NCI-H345 (cell line): ENCODE results near the gene BOLA2B.
"Not testable (repeated sequence)": the region's sequence is repeated elsewhere in the genome, so short reads cannot be mapped to it uniquely, and the experiment has no call there.

Experiments
- DNase-seq: peaks from one replicate; lab custom pipeline; 2025; lab: John Stamatoyannopoulos, UW

Gene BOLA2B

DNA sequence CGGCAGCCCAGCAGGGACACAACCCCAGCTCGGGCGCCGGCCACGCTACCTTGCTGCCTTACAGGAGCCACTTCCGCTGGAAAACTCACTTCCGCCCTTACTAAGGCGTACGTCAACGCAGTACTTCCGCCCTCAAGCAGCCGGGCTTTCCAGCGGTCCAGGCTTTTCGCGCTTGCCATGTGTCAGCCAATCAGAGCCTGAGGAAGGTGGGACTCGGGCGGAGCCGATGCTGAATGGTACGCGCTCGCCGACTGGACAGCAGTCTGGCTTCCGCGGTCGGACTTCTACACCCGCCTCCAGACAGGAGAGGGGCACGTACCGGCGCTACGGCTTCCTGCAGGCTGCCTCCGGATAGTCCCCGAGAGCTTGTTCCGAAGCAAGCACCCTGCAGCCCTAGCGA, at the start of gene BOLA2B, which contains the start of gene SLX1A:
BOLA2B (minus strand) TSS at position 52 of the 400 bp plus-strand sequence. CDS start 71 bp downstream, outside the sequence.
SLX1A (plus strand) TSS at position 261 of the 400 bp plus-strand sequence. CDS start 210 bp downstream, outside the sequence.
- not testable (repeated sequence) for DNase-seq

DNA sequence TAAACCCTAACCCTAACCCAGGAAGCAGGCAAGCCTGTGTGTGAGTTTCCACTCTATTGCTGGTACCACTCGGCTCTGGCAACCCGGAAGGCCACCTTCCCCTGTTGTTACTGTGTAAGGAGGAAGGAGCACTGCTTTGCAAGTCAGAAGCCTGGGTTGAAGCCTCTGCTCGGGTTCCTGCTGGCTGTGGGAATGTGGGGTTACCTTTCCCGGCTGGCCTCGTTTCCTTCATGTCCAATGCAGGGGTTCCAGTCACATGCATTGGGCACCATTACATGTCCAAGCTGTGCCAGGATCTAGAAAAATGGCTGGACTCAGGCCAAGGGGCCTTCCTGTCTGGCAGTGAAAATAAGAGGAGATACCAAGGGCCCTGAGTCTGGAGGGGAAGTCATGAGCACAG, 23.6 kb upstream of the BOLA2B start:
- not testable (repeated sequence) for DNase-seq

DNA sequence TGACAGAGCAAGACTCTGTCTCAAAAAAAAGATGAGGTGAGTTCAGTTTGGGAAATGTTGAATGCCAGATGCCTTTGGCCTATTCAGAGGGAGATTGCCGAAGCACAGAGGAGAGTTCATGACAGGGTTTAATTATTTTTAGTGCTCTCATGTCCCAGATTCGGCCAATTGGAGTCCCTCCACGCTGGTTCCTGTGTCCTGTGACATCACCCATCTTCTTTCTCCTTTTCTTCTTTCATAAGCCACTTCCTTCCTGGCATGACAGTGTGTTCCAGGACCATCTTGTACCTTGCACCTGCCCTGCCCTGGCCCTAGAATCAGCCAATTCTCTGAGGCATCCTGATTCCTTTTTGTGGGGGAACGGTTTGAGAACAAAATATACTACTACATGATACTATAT, 17.9 kb upstream of the BOLA2B start:
- not testable (repeated sequence) for DNase-seq

DNA sequence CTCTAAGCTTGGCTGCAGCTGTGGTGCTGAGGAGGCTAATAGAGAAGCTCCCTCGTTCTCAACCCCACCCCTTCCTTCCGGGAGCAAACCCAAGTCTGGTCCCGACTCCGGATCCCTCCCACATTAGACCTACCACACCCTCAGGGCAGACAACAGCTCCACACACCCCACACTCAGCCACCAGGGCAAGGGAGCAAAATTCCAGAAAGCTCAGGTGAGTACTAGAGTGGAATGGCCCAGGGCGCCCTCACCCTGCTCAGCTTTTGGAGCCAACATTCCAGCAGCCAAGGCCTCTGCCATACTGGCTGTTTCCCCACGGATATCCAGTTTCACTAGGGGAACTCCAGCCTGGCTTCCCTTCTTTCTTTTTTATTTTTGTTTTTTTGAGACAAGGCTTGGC, 15.6 kb upstream of the BOLA2B start:
- not testable (repeated sequence) for DNase-seq

DNA sequence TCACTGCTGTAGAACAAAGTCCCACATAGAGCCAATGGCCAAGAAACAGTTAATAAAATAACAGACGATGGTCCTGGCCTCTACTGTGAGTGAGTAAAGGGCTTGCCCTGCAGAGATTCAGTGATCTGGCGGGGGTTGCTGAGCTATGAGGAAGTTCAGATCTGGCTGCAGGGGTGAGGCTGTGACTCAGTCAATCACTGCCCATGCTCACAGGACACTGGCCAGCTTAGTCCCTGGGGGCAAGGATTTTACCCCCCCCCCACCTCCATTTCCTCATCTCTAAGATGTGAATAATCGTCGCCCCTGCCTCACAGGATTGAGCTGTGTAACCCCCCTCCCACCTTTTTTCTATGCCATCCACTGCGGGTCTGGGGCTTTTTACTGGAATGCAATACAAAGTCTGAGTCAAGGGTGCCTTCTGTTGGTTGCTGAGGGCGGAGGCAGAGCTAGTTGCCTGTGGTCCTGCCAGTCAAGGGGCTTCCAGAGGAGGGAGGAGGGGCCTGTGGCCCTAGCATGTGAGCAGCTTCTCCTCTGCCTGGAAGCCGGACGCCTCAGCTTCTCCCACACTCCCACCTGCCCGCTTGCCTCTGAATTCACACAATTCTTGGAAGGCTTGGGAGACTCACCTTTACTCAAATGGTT, 13.7 kb upstream of the BOLA2B start:
- DNase-seq, result not testable (repeated sequence)

DNA sequence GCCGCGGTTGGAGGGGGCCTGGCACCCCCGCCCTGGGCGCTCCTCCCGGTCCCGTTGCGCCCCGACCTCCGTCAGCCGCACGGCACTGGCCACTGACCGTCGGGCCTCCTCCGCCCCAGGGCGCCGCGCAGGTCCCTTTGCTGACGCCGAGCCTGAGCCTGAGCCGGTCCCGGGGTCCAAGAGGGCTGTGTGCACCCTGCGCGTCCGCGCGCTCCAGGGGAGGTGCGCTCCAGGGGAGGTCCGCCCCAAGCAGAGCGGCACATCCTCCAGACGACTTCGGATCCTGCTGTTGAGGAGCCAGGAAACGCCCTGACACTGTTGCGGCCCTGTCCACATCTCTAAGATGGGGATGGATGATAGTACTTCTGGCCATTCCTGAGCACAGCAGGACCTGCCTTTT, 12.8 kb upstream of the BOLA2B start:
- DNase-seq, result not testable (repeated sequence)

DNA sequence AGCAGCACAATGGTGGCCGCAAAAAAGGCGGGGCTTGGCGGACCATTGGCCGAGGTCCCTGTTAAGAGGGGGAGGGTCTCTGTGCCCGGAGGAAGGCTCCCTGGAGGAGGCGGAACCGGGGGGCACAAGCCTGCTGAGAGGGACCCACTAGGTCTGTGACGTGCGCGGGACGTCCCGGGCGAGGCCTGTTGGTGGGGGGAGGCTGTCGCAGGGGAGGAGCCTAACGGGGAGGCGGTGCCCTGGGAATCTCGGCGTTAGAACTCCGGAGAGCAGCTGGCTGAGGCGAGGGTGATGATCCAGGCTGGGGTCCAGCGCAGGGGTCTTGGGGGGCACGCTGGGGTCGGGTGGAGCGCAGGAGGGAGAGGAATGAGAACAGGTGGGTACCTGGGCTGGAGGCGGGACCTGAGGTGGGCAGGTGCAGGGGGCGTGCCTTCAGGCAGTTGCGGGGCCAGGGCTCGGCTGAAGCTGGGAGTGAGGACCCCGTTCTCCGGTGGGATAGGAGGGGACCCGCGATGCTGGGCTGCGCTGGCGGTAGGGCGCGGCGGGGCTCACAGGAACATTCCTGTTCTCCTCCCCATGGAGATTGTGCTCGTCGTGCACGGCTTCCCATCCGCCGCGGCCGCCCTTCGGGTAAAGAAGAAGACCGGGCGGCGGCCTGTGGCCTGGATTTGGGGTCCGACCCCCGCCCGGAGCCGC, 12.2 kb upstream of the BOLA2B start:
- not testable (repeated sequence) for DNase-seq

DNA sequence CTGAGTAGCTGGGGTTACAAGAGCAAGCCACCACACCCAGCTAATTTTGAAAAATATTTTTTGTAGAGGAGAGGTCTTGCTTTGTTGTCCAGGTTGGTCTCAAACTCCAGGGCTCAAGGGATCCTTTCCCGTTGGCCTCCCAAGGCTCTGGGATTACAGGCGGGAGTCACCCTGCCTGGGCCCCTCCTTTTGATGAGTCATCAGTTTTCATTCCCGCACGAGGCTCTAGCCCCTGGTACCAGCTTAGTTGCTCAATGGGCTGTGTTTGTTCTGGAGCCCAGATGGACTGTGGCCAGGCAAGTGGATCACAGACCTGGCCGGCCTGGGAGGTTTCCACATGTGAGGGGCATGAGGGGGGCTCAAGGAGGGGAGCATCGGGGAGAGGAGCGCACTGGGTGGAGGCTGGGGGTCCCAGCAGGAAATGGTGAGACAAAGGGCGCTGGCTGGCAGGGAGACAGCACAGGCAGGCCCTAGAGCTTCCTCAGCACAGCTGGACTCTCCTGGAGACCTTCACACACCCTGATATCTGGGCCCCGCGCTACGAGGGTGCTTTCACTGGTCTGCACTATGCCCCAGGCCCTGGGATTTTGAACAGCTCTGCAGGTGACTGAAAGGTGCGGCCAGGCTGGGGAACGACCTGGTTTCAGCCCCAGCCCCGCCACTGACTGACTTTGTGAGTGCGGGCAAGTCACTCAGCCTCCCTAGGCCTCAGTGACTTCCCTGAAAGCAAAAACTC, 6.3 kb upstream of the BOLA2B start:
- not testable (repeated sequence) for DNase-seq

DNA sequence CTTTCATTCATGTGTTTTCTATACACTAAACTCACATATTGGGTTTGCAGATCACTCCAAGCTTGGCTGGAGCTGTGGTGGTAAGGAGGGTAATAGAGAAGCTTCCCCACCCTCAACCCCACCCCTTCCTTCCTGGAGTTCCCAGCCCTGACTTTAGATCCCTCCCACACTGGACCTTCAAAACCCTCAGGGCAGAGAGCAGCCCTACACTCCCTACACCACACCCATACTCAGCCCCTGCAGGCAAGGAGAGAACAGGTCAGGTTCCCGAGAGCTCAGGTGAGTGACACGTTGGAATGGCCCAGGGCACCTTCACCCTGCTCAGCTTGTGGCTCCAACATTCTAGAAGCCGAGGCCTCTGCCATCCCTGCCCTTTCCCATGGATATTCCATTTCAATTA, 5.6 kb upstream of the BOLA2B start, which contains the start of gene SULT1A3:
SULT1A3 (plus strand) TSS at position 207 of the 400 bp plus-strand sequence. CDS start 1,474 bp downstream, outside the sequence.
- DNase-seq, result not testable (repeated sequence)

DNA sequence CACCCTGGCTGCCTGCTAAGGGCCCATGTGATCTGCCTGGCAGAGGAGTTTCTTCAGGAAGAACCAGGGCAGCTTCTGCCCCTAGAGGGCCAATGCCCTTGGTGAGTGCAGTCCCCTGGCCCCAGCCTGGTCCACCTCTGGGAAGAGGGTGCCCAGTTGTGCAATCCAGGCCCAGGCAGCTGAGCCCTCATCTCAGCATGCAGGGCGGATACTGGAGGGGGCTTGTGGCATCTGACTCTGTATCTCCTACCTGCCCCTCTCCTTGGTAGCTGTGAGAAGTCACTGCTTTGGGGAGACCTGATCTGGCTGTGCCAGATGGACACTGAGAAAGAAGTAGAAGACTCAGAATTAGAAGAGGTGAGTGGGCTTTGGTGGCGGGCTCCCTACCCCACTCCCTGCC, 3.5 kb upstream of the BOLA2B start:
- DNase-seq, result not testable (repeated sequence)

DNA sequence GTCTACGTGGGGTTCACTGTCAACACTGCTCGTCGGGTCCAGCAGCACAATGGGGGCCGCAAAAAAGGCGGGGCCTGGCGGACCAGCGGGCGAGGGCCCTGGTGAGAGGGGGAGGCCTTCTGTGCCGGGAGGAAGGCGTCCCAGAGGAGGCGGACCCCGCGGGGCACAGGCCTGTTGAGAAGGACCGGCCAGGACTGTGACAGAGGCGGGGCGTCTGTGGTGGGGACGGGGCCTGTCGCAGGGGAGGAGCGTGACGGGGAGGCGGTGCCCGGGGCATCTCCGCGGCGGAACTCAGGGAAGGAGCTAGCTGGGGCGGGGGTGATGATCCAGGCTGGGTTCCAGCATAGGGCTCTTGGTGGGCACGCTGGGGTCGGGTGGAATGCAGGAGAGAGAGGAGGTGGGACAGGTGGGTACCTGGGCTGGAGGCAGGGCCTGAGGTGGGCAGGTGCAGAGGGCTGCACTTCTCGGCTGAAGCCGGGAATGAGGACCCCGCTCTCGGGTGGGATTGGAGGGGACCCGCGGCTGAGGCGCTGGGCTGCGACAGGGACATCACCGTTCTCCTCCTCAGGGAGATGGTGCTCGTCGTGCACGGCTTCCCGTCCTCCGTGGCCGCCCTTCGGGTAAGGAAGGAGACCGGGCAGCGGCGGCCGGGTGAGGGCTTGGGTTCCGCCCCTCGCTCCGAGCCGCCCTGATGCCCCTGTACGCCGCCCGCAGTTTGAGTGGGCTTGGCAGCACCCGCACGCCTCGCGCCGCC, 883 bp upstream of the BOLA2B start:
- not testable (repeated sequence) for DNase-seq

DNA sequence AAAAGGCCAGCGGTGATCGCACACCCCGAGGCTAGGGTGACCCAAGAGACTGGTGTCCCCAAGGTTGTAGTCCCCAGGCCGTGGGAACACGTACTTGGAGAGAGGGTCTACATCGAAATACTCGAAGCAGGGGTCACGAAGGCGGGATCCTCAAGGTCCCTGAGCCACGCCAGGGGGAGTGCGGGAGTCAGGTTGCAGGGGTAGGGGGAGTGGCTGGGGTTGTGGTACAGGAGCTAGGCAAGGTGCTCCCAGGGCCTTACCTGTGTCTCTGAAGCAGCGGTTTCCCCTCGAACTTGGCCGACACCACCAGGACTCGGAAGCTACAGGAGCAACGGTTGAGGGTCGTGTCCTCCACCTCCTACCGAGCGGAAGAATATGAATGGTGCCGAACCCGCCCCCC, 368 bp downstream of the BOLA2B start:
- not testable (repeated sequence) for DNase-seq

DNA sequence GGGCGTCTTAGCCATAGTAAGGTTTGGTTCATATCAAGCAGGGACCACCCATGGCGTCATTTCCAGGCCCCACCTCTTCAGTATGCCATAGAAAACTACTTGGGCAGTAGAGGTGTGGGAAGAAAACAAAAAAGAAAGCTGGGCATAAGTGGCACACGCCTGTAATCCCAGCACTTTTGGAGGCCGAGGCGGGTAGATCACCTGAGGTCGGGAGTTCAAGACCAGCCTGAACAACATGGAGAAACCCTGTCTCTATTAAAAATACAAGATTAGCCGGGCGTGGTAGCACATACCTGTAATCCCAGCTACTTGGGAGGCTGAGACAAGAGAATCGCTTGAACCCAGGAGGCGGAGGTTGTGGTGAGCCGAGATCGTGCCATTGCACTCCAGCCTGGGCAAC, 2.3 kb downstream of the BOLA2B start:
- DNase-seq, result not testable (repeated sequence)

DNA sequence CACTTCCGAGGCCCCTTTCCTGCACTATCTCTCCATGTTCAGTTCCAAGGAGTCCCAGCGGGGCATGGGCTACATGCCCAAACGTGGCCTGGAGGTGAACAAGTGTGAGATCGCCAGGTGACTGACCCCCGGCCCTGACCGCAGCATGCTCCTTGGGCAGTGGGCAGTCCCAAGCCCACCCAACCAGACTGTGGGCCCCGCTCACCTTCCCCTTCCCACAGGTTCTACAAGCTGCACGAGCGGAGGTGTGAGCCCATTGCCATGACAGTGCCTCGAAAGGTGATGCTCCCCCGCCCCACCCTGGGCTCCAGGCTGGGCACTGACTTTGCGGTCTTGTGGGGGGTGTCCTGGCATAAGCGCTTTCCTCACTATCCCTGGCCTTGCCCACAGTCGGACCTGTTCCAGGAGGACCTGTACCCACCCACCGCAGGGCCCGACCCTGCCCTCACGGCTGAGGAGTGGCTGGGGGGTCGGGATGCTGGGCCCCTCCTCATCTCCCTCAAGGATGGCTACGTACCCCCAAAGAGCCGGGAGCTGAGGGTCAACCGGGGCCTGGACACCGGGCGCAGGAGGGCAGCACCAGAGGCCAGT, 5.4 kb downstream of the BOLA2B start:
- DNase-seq, result no peak

DNA sequence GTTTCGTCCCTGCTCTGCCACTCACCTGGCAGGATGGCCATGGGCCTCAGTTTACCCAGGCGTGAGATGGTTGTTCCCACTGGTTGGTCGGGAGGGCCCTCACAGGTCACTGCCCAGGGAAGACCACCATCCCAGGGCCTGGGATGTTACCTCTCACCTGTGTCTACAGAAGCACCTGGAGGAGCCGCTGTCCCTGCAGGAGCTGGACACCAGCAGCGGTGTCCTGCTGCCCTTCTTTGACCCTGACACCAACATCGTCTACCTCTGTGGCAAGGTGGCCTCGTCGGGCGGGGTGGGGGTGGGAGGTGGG, 6.0 kb downstream of the BOLA2B start:
- DNase-seq, result no peak

DNA sequence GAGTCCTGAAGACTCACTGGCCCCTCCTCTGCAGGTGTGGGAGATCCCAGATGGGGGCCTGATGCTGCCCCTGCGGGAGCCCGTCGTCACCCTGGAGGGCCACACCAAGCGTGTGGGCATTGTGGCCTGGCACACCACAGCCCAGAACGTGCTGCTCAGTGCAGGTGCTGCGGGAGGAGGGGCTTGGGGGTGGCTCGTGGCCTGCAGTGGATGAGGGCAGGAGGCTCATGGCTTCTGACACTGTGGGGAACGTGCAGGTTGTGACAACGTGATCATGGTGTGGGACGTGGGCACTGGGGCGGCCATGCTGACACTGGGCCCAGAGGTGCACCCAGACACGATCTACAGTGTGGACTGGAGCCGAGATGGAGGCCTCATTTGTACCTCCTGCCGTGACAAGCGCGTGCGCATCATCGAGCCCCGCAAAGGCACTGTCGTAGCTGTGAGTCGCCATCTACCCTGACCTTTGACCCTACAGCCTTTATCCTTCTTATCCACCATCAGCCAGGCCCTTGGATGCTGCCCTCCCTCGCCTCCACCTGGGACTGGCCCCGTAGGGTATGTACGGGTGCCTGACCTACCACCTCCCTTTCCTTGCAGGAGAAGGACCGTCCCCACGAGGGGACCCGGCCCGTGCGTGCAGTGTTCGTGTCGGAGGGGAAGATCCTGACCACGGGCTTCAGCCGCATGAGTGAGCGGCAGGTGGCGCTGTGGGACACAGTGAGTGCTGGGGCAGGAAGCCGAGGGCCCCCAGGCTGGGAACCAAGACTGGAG, 6.5 kb downstream of the BOLA2B start:
- no peak for DNase-seq

DNA sequence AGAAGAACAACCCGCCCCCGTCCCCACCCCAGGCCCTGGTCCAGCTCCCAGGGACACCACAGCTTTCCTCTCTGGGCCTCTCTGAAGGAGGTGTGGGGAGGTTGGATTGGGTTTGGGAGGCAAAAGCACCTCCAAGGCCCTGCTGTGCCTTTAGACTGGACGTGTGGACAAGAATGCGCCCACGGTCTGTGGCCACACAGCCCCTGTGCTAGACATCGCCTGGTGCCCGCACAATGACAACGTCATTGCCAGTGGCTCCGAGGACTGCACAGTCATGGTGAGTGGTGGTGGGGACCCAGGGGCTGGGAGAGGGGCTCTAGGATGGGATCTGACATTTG, 7.1 kb downstream of the BOLA2B start:
- no peak for DNase-seq

DNA sequence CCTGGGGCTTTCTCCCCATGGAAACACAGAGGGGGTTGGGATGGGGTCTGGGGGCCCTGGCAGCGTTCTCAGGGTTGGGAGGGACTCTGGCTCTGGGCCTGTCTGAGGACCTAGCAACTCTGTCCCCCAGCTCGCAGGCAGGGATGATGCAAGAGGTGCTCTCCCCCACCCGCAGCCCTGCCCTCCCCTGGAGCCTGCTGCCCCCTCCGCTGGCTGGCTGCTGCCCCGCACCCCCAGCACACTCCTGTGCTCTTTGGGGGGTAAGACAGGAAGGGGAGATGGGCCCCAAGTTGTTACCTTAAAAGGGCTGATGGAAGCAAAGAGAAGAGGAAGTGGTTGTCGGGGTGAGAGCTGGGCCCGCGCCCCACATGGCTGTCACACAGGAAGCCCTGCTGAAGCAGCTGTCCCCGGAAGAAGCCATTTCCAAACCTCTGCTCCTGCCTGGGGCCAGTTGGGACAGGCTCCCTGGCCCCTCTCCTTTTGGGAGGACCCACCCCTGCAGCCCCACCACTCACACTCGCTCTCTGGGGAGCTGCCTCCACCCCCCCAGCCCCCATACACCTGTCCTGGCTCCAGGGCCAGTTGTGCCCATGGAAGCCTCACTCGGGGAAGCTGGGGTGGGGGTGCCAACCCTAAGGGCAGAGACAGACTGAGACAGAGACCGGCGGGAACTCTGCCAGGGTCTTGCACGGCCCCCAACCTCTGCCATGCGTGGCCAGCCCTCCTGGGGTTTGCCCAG, 7.6 kb downstream of the BOLA2B start:
- no peak for DNase-seq

DNA sequence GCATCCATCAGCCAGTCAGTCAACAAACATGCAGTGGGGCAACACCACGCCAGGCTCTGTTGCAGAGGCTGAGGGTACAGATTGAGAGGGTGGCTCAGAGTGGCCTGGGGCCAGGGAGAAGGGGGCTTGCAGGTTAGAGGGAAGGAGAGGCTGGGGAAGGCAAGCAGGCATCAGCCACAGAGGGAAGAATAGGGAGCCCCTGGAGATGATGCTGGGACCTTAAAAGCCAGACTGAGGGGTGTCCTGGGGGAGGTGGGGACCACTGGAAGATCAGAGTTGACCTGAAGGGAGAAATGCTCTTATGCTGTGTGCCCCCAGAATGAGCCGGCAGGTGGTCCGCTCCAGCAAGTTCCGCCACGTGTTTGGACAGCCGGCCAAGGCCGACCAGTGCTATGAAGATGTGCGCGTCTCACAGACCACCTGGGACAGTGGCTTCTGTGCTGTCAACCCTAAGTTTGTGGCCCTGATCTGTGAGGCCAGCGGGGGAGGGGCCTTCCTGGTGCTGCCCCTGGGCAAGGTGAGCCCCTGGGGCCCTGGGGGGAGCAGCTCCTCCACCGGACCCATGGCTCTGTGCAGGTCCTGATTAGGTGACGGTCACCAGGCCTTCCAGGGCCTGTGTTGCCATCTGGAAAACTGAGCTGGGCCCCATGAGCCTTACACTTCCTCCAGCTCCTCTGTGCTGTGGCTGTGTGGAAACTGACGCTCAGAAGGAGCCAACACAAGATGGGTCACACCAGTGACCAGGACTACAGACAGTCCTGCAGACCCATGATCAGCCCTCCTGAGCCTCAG, 8.4 kb downstream of the BOLA2B start:
- no peak for DNase-seq
